SK-N-SH treated with all-trans-retinoic acid at 6 μM for 48 hours (cell line): Measurements from ENCODE around the gene CDK14.

Experiments used
- ATAC-seq: fragments of 200-7000 bp; cut with Tn5 transposase; 3 replicates; pipeline ENCODE4 v1.9.1; 2020; ENCODE audit warnings: mild to moderate bottlenecking, moderate library complexity
- ARNTL ChIP-seq: fragments of 450-650 bp; formaldehyde crosslinking; IDR thresholded peaks from 2 replicates; pipeline ENCODE4 v1.5.0; 2020; ENCODE audit warnings: low read depth, mild to moderate bottlenecking, moderate library complexity, borderline replicate concordance
- BACH2 ChIP-seq: fragments of 250-450 bp; sonication (Bioruptor Pico); IDR thresholded peaks from 2 replicates; pipeline ENCODE4 v1.9.0; 2021; ENCODE audit warnings: mild to moderate bottlenecking, borderline replicate concordance
- CREB5 ChIP-seq: fragments of 250-450 bp; sonication (Bioruptor Pico); IDR thresholded peaks from 2 replicates; pipeline ENCODE4 v1.5.1; 2020; ENCODE audit warnings: low read depth, mild to moderate bottlenecking, moderate library complexity
- CSRNP3 ChIP-seq: fragments of 250-450 bp; sonication (Bioruptor Pico); IDR thresholded peaks from 2 replicates; pipeline ENCODE4 v1.5.1; 2021; ENCODE audit warnings: mild to moderate bottlenecking, moderate library complexity
- ESRRG ChIP-seq: fragments of 250-450 bp; sonication (Bioruptor Pico); IDR thresholded peaks from 2 replicates; pipeline ENCODE4 v1.6.1; 2021; ENCODE audit warnings: mild to moderate bottlenecking
- GLIS3 ChIP-seq: fragments of 250-450 bp; sonication (Bioruptor Pico); IDR thresholded peaks from 2 replicates; pipeline ENCODE4 v1.5.0; 2020; ENCODE audit warnings: mild to moderate bottlenecking, moderate library complexity
- ISL1 ChIP-seq: fragments of 250-450 bp; sonication (Bioruptor Pico); IDR thresholded peaks from 2 replicates; pipeline ENCODE4 v2.1.2; 2022; ENCODE audit warnings: mild to moderate bottlenecking, moderate library complexity
- OSR1 ChIP-seq: fragments of 250-450 bp; sonication (Bioruptor Pico); IDR thresholded peaks from 2 replicates; pipeline ENCODE4 v1.8.0; 2022; ENCODE audit warnings: moderate library complexity, mild to moderate bottlenecking, inconsistent platforms
- PATZ1 ChIP-seq: fragments of 250-450 bp; sonication (Bioruptor Pico); IDR thresholded peaks from 2 replicates; pipeline ENCODE4 v1.8.0; 2020; ENCODE audit warnings: mild to moderate bottlenecking, moderate library complexity, borderline replicate concordance
- PPARA ChIP-seq: fragments of 250-450 bp; sonication (Bioruptor Pico); IDR thresholded peaks from 2 replicates; pipeline ENCODE4 v1.5.0; 2020; ENCODE audit warnings: mild to moderate bottlenecking, borderline replicate concordance
- RARB ChIP-seq: fragments of 250-450 bp; sonication (Bioruptor Pico); IDR thresholded peaks from 2 replicates; pipeline ENCODE4 v1.8.0; 2021; ENCODE audit warnings: mild to moderate bottlenecking, moderate library complexity
- SNAI2 ChIP-seq: fragments of 250-450 bp; sonication (Bioruptor Pico); IDR thresholded peaks from 2 replicates; pipeline ENCODE4 v1.5.0; 2020; ENCODE audit warnings: mild to moderate bottlenecking, moderate library complexity
- TCF4 ChIP-seq: fragments of 250-450 bp; sonication (Bioruptor Pico); IDR thresholded peaks from 2 replicates; pipeline ENCODE4 v1.8.0; 2021; ENCODE audit warnings: mild to moderate bottlenecking, moderate library complexity, borderline replicate concordance
- TSHZ2 ChIP-seq: fragments of 250-450 bp; sonication (Bioruptor Pico); IDR thresholded peaks from 2 replicates; pipeline ENCODE4 v1.5.0; 2020; ENCODE audit warnings: mild to moderate bottlenecking, moderate library complexity
- ZC3H10 ChIP-seq: fragments of 250-450 bp; sonication (Bioruptor Pico); IDR thresholded peaks from 2 replicates; pipeline ENCODE4 v1.5.1; 2021; ENCODE audit warnings: mild to moderate bottlenecking, moderate library complexity
- ZFP3 ChIP-seq: fragments of 250-450 bp; sonication (Bioruptor Pico); IDR thresholded peaks from 2 replicates; pipeline ENCODE4 v1.5.0; 2020; ENCODE audit warnings: mild to moderate bottlenecking, moderate library complexity
- ZFP30 ChIP-seq: fragments of 450-650 bp; formaldehyde crosslinking; IDR thresholded peaks from 2 replicates; pipeline ENCODE4 v1.5.0; 2022; ENCODE audit warnings: mild to moderate bottlenecking, moderate library complexity
- ZNF565 ChIP-seq: fragments of 450-650 bp; formaldehyde crosslinking; conservative IDR thresholded peaks from 2 replicates; pipeline ENCODE4 v1.5.0; 2020; ENCODE audit warnings: low read depth, mild to moderate bottlenecking, moderate library complexity
- ZNF70 ChIP-seq: fragments of 450-650 bp; formaldehyde crosslinking; IDR thresholded peaks from 2 replicates; pipeline ENCODE4 v1.5.0; 2020; ENCODE audit warnings: mild to moderate bottlenecking, moderate library complexity
- ZNF8 ChIP-seq: fragments of 450-650 bp; formaldehyde crosslinking; IDR thresholded peaks from 2 replicates; pipeline ENCODE4 v1.5.0; 2020; ENCODE audit warnings: mild to moderate bottlenecking, moderate library complexity

Gene CDK14

GRCh38 chr7:91248996-91249395 is 652.9 kb downstream of the CDK14 start (continued):
- no peak for TF ChIP-seq TSHZ2 (CRISPR knock-in tag)
- no peak for TF ChIP-seq ZFP30 (CRISPR knock-in tag)
- no peak for TF ChIP-seq ZNF565

- ATAC-seq, result no peak; the same call in 2 of the 3 replicates
- no peak for TF ChIP-seq ZNF8 (CRISPR knock-in tag)
- TF ChIP-seq OSR1 (CRISPR knock-in tag), result no peak
- no peak for TF ChIP-seq ARNTL (CRISPR knock-in tag)
- no peak for TF ChIP-seq ESRRG (CRISPR knock-in tag)
- no peak for TF ChIP-seq RARB (CRISPR knock-in tag)
- no peak for TF ChIP-seq ZNF565
- no peak for TF ChIP-seq ZFP30 (CRISPR knock-in tag)
- TF ChIP-seq ZFP3 (CRISPR knock-in tag), result no peak
- no peak for TF ChIP-seq CSRNP3 (CRISPR knock-in tag)
- TF ChIP-seq ISL1, result no peak
- no peak for TF ChIP-seq GLIS3 (CRISPR knock-in tag)
- TF ChIP-seq TSHZ2 (CRISPR knock-in tag), result no peak
- TF ChIP-seq TCF4 (CRISPR knock-in tag), result no peak
- TF ChIP-seq SNAI2 (CRISPR knock-in tag), result no peak
- TF ChIP-seq, all 23 proteins: peak for 0
These were observed 653.5 kb downstream of the CDK14 start for GRCh38 chr7:91249506-91250233.

GRCh38 chr7:91250706-91251105 is 654.6 kb downstream of the CDK14 start:
- TF ChIP-seq ESRRG (CRISPR knock-in tag), result no peak
- TF ChIP-seq ZC3H10 (CRISPR knock-in tag), result no peak
- no peak for TF ChIP-seq ZNF70 (CRISPR knock-in tag)
- TF ChIP-seq PPARA, result no peak
- TF ChIP-seq GLIS3 (CRISPR knock-in tag), result no peak
- no peak for TF ChIP-seq ARNTL (CRISPR knock-in tag)
- no peak for TF ChIP-seq SNAI2 (CRISPR knock-in tag)
- no peak for TF ChIP-seq CSRNP3 (CRISPR knock-in tag)
- TF ChIP-seq OSR1 (CRISPR knock-in tag), result no peak
- no peak for TF ChIP-seq ISL1
- no peak for TF ChIP-seq ZNF8 (CRISPR knock-in tag)
- TF ChIP-seq ZFP30 (CRISPR knock-in tag), result no peak
- TF ChIP-seq BACH2 (CRISPR knock-in tag), result no peak
- no peak for TF ChIP-seq ZFP3 (CRISPR knock-in tag)
- TF ChIP-seq PATZ1, result no peak
- TF ChIP-seq ZNF565, result no peak
- TF ChIP-seq CREB5 (CRISPR knock-in tag), result no peak
- no peak for TF ChIP-seq TSHZ2 (CRISPR knock-in tag)
- TF ChIP-seq TCF4 (CRISPR knock-in tag), result no peak
- ATAC-seq, result no peak
